Measurements from ENCODE around the gene USP43.
"Not testable (repeated sequence)": the region's sequence is repeated elsewhere in the genome, so short reads cannot be mapped to it uniquely, and the experiment has no call there.

Gene USP43

DNA sequence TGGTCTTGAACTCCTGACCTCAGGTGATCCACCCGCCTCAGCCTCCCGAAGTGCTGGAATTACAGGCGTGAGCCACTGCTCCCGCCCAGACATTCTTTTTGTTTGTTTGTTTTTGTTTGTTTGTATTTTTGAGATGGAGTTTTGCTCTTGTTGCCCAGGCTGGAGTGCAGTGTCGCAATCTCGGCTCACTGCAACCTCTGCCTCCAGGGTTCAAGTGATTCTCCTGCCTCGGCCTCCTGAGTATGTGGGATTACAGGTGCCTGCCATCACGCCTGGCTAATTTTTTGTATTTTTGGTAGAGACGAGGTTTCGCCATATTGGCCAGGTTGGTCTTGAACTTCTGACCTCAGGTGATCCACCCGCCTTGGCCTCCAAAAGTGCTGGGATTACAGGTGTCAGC, 18.2 kb downstream of the USP43 start:
- DNase-seq (ENCODE audit: low read depth in 1 of 2, low spot score in 1 of 2) = not testable (repeated sequence)

DNA sequence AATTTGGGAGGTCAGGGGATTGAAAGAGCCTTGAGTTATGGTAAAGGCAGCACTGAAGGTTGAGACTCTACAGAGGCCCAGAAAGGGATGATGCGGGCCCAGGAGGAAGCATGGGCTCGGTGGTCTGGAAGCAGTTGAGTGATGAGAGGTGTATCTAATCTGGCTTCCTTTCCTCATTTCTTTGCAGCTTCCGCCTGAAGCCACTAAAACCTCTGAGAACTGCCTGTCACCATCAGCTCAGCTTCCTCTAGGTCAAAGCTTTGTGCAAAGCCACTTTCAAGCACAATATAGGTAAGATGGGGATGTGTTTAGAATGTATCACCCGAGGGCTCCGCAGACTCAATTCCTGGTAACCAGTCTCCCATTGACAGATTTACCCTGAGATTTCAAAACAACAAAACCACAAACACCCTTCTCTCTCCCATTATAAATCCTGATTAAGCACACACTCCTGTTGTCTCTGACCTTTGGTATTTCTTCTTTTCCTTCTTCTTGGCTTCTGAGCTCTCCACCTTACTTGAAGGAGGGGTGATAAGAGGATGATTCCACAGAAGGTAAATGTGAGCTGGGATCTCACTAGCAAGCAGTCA, 21.2 kb downstream of the USP43 start:
- DNase-seq (ENCODE audit: low read depth in 1 of 2, low spot score in 1 of 2) = no peak

DNA sequence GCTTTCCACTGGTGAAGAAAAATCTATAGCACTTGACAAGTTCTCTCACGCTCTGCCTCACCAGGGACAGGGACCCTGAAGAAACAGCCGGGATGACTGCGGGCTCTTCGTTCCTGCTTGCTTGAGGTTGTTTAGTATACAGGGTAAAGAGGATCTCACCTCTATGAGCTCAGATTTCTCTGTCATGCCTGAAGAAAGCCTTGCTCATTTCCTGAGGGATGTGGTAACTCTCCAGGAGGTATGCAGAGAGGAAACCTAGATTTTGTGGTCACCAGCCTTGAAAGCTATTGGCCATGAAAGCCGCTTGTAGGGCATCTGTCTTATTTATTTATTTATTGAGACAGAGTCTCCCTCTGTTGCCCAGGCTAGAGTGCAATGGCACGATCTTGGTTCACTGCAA, 23.2 kb downstream of the USP43 start:
- no peak for DNase-seq (ENCODE audit: low read depth in 1 of 2, low spot score in 1 of 2)

DNA sequence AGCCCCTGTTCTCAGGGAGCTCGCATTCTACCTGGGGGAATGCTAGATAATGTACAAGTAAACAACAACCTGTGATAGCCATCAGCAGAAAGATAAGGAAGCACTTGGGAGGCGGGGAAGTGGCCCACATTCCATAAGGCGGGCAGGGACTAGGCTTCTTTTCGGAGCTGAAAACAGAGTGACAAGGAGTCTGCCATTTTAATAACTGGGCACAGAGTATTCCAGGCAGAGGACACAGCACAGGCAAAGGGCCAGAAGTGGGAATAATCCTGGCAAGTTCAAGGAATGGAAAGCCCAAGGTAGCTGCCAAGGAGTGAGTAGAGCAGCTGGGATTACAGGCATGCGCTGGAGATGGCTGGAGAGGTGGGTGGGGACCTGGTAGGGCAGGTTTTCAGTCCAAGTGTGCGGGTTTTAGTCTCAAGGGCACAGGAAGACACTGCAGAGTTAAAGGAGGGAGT, 24.3 kb downstream of the USP43 start:
- no peak for DNase-seq (ENCODE audit: low read depth in 1 of 2, low spot score in 1 of 2)

DNA sequence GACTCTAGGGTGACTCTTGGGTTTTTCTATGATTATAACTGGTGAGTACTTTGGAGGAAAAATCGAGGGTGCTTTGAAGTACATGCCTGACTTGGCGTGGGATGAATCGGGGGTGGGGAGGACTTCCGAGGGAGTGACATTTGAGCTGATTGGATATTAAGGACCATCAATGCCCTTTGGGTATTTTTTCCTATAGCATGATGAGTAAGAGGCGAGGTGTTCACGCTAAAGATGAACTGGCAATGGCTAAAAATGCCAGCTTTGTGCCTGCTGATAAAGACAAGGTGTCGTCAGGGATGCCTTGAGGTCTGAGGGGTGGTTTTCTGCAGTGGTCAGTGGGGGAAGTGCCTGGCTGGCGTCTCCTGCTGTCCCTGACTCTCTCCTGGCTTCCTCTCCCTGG, 25.3 kb downstream of the USP43 start:
- no peak for DNase-seq (ENCODE audit: low read depth in 1 of 2, low spot score in 1 of 2)

DNA sequence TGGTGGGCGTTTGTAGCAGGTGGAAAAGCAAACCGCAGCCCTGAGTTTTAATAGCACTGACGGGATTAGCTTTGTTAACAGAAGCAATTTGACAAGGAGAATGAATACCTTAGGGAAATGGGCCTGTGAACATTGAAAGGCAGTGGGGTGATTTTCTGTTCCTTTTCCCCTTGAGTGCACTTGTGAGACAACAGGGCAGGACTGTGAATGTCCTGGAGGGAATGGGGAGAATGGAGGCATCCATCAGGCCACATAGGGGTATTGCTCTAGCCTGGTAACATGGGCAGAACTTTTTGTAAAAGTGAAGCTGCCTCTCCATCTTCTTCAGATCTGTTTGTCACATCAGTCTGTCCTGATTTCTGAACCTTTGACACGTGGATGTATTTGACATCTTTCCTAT, 26.2 kb downstream of the USP43 start:
- DNase-seq (ENCODE audit: low read depth in 1 of 2, low spot score in 1 of 2) = no peak

DNA sequence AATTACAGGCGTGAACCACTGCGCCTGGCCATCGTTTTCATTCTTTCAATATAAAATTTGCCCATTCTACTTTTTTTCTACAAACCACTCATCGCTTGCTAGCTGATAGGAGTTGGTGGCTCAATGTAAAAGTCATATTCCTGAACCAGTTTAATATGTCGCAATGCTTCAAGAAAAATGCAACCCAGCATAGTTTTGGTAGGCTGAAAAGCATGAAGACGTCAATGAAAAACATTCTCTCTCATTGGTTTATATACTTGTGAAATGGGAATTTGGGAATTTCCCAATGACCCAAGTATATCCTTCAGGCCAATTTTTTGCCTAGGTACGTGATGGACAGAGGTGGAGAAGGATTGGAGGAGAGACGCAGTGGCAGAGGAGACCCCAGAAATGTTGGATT, 26.9 kb downstream of the USP43 start:
- DNase-seq (ENCODE audit: low read depth in 1 of 2, low spot score in 1 of 2) = no peak

DNA sequence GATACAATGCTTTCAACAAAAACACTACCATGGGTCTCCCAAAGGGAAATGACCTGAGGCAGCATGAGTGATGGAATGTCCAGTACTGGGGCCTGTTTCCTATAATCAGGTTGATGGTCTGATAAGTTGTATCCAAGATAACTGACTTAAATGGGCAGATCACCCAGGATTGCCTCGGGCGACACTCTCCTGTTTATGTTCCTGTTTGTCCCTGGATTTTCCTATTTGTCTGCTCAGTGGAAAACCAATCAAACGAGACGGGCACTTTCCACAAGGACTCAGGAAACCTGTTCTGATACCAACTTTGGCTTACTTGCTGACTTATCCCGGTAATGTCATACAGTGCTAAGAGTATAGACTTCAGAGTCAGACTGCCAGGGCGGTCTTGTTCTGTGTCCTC, 27.4 kb downstream of the USP43 start:
- no peak for DNase-seq (ENCODE audit: low read depth in 1 of 2, low spot score in 1 of 2)

DNA sequence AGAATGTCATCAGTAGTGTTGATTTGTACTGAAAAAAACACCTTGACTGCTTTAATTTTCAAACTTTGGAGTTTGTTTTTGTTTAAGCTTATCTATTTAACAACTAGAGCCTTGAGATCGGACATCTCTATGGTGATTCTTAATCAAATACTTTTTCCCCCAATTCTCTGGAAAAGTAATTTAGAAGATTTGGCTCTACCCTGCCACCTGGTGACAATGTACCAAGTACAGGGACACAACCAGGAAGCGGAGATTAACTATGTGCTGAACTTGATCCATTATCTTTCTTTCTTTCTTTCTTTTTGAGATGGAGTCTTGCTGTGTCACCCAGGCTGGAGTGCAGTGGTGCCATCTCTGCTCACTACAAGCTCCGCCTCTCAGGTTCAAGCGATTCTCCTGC, 30.8 kb downstream of the USP43 start:
- no peak for DNase-seq (ENCODE audit: low read depth in 1 of 2, low spot score in 1 of 2)

DNA sequence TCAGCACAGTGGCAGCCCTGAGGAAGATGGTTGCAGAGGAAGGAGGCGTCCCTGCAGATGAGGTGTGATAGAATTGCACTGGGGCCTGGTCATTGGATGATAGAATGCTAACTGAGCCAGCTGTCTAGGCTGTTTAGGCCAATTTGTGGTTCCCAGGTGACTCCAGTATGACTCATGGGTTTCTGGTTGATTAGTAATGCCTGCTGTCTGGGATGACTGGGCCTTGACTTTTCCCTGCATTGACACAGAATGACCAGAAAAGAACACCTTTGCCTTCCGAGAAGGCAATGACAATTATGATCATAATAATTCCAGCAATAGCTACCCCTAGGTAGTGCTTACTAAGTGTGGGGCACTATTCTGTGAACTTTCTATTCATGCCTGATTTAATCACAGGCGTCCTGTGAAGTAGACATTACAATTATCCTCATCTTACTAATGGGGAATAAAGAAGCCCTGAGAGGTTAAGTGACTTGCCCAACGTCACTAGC, 31.5 kb downstream of the USP43 start:
- DNase-seq (ENCODE audit: low read depth in 1 of 2, low spot score in 1 of 2) = no peak

DNA sequence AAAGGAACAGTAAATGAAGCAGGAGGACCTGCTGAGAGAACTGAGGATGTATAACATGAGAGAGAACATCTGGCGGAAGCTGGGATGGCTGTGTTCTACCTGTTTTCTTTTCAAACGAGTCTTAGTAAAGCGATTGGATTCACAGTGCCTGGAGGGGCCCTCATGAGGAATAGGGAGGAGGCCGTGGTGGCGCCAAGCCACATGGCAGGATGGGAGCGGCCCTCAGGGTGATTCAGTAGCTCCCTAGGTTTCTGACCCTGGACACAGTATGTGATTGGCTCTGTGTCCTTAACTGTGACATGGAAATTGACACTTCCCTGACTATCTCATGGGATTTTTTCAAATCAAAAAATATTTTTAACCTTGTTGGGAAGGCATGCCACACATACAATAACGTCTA, 32.1 kb downstream of the USP43 start:
- DNase-seq (ENCODE audit: low read depth in 1 of 2, low spot score in 1 of 2) = no peak

DNA sequence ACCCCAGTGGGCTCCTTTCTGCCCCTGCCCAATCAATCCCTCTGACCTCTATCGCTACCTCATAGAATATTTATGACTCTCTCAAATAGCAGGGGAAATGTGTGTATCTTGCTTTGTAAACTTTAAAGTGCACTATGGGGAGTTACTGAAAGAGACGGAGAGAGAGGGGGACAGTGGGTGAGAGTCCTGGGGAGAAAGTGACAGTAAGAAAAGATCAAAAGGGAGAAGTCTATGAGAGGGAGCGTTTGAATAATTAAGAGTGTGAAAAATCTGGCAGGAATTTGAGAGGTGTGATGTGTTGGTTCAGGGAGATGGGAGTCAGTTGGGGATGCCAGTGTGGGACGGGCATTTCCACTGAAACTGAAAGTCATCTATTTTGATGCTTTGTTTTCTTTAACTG, 32.6 kb downstream of the USP43 start:
- no peak for DNase-seq (ENCODE audit: low read depth in 1 of 2, low spot score in 1 of 2)

DNA sequence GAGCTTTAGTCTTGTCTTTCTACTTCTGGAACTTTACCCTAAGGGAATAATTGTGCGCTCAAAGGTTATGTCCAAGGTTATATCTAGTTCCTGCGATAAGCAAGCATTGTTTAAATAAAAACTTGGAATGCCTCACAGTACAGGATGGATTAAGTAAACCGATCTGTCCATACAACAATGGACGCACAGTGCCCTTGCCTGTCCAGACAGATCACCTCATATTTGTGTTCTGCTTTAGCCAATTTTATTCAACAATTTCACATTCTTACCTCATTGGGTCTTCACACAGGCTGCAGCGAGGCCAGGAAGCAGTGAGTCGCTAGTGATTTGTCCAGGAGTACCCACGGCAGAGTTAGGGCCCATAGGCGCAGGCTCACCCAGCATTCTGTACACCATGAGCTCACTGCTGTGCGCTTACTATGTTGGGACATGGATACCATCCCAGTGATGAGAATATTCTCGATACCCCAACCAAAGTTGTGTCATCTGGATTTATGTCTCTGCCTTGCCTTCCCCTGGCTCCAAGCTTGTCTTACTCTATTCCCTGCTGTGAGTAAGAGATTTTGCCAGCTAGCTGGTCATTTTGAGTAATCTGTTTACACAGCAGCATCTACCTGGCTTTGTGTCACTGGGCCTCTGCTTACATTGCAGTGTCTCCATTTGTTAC, 39.8 kb downstream of the USP43 start:
- DNase-seq (ENCODE audit: low read depth in 1 of 2, low spot score in 1 of 2) = no peak

DNA sequence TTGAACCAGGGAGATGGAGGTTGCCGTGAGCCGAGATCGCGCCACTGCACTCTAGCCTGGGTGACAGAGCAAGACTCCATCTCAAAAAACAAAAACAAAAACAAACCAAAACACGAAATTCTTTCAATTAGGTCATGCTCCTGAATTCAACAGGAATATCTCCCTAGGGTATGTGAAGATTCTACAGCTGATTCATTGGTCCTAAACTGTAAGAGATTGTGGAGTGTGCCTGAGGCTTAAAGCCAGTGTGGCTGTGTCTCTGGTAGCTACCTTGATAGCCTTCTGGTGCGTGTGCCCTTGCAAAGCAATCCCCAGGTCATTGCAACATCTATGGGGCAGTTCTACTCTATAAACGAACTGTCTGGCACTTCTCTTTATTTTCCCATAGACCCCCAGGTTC, 48.4 kb downstream of the USP43 start:
- DNase-seq (ENCODE audit: low read depth in 1 of 2, low spot score in 1 of 2) = no peak

DNA sequence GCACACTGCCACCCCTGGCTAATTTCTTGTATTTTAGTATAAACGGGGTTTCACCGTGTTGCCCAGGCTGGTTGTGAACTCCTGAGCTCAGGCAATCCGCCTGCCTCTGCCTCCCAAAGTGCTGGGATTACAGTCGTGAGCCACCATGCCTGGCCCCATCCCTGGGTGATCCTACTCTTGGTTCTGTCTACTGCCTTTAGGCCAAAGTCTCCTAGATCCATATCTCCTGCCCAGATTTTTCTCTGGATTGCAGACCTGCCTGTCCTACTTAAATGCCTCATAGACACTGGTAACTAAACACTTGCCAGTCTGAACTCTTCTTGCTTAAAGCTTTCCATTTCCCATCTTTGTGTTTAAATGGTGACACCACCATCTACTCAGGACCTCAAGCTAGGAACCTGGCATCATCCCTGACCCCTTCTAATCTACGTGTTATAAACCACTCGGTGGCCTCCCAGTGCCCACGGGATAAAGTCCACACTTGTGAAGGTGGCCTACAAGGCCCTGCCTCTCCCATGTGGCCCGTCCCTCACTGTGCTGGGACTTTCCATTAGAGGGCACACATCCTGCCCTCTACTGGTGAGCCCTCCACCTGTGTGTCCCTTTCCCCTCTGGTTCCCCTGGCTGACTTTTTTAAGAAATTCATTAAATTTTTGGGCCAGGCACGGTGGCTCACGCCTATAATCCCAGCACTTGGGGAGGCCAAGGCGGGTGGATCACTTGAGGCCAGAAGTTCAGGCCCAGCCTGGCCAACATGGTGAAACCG, 51.1 kb downstream of the USP43 start:
- no peak for DNase-seq (ENCODE audit: low read depth in 1 of 2, low spot score in 1 of 2)

DNA sequence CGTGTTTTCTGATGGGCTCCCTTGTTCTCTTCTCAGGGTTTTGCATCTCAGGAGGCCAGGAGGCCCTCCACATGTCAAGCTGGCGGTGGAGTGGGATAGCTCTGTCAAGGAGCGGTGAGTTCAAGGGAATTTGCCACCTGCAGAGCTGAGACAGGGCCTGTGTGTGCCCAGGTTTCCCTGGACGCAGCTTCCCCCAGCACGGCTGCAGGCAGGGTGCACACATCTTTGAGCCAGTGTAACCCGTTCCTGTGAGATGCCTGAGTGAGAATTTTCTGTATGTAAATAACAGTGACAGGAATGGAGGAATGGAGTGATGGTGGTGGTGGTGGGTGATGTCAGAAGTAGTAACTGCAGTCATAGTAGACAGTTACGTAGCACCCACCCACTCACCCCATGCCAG, 54.8 kb downstream of the USP43 start:
- DNase-seq (ENCODE audit: low read depth in 1 of 2, low spot score in 1 of 2) = no peak

DNA sequence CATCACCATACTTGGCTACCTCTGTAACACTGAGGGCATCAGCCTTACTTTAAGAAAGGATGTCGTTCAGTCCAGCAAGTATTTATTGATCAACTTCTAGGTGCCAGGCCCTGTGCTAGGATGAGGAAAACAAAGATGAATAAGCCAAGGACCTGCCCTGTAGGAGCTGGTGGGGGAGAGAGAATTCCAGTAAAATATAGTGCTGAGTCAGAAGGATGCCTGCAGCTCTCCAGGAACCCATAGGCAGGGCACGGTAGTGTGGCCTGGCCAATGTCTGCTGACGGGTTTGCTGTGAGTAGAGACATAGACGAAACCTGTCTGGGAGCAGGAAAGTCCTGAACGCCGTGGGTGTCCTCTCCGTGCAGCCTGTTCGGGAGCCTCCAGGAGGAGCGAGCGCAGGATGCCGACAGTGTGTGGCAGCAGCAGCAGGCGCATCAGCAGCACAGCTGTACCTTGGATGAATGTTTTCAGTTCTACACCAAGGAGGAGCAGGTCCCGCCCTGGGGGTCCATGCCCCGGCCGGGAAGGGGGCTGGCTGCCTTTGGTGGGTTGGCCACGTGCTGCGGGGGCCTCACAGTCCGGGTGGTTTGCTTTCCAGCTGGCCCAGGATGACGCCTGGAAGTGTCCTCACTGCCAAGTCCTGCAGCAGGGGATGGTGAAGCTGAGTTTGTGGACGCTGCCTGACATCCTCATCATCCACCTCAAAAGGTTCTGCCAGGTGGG, 55.6 kb downstream of the USP43 start:
- no peak for DNase-seq (ENCODE audit: low read depth in 1 of 2, low spot score in 1 of 2)

DNA sequence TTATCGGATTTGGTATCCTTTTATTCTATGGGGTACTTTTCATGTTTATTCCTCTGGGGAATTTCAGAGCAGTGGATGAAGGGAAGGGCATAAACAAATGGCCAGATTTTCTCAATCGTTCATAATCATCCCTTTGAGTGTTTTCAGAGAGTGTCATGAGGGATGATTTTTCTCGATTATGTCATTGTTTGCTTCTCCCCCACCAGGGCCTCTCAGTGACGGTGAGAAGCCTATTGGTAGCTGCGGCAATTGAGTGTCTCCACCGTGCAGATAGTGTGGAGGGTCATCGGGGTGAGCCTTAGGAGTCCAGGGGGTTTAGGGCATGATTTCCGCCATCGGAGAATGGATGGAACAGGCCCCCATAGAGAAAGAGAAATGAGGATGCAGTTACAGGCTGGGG, 57.2 kb downstream of the USP43 start:
- DNase-seq (ENCODE audit: low read depth in 1 of 2, low spot score in 1 of 2) = no peak

DNA sequence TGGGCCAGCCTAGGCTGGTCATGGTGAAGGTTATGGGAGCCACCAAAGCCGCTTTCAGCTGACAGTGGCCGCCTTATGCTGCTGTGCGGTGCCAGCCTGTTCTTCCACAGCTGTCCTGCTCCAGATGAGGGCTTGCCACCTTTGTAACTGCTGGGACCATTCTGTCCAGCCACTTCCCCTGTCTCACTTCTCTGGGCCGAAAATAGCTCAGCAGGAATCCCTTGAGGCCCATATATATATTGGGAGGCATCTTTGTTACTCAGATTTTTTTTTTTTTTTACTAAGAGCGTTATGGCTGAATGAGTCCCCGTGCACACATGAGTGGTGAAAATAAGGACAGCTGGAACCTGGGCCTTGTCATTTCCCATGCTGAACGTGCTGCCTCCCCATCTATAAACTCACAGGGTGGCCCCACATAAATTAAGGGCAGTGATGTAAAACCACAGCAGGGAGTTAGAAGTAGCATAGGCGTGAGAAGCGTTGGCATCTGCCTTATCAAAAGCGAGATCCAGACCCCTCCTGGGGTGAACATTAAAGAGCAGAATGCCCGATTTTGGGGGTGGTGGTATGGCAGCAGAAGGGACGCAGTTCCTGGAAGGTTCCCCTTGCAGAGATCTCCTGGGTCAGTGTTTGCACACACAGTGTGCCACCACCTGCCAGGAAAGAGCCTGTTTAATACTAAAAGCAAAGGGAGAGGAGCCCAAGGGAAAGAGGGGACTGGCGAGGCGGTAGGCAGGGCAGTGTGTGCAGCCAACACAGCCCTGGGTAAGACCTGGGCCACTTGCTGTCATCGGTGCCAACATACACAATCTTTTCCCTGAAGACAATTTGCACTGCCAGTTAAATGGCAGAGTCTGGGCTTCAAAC, 57.8 kb downstream of the USP43 start:
- DNase-seq (ENCODE audit: low read depth in 1 of 2, low spot score in 1 of 2) = no peak

DNA sequence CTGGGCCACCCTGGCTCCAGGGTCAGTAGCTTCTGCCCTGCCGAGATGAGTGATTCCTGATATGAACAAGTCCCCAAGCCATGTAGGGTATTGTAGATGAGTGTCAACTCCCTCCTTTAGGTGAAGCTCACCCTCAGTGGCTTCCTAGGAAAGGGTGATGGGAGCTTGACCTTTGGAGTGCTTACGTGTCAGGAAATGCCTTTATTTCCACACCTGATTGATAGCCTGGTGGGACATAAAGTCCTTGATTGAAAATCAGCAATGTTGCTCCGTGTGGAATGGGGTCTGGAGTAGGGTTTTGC, 58.4 kb downstream of the USP43 start:
- no peak for DNase-seq (ENCODE audit: low read depth in 1 of 2, low spot score in 1 of 2)

DNA sequence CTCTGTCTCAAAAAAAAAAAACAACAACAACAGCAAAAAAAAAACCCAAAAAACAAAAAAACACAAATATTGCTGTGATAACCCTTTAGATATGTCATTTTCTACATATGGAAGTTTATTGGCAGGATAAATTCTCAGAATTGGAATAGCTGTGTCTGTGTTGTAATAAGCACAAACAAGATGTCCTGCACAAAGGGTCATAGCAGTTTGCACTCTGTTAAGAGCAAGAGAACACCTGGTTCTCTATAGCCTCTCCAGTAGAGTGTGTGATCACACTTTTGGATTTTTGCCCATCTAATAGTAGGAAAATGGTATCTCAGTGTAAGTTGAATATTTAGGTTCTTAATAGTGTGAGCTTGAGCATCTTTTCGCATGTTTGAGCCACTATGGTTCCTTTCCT, 60.4 kb downstream of the USP43 start:
- DNase-seq (ENCODE audit: low read depth in 1 of 2, low spot score in 1 of 2) = no peak
